ENCODE data around the gene RASGRF1.

The RASGRF1 gene

GRCh38 chr15:78943692-78944091 is 146.9 kb downstream of the RASGRF1 start:
- Histone ChIP-seq H3K36me3 (ENCODE audit: control insufficient read depth, insufficient read depth, low read length) (no peaks in the 10 kb centered on the region; the same call in 1 of the 2 replicates), H3K4me3 (replicated peaks; ENCODE audit: low read depth, low read length) (peak overlapping the region; percentile 100), H3K27me3 (replicated peaks; ENCODE audit: control insufficient read depth, insufficient read depth, low read length) (no peaks in the 10 kb centered on the region)
- no peak for DNase-seq (ENCODE audit: extremely low read depth, insufficient read length)
- no peak for TF ChIP-seq CTCF (IDR thresholded peaks at IDR 0.05; ENCODE audit: insufficient read depth, low read length, poor library complexity, severe bottlenecking)

GRCh38 chr15:78942741-78943140 is 147.8 kb downstream of the RASGRF1 start:
- H3K36me3 ChIP-seq (ENCODE audit: control insufficient read depth, insufficient read depth, low read length): peaks cover 4% of the 10 kb centered on the region; the same call in 1 of the 2 replicates
- no peak for TF ChIP-seq CTCF (IDR thresholded peaks at IDR 0.05; ENCODE audit: insufficient read depth, low read length, poor library complexity, severe bottlenecking)
- no peak for DNase-seq (ENCODE audit: extremely low read depth, insufficient read length)
- H3K27me3 ChIP-seq (replicated peaks; ENCODE audit: control insufficient read depth, insufficient read depth, low read length): no peaks in the 10 kb centered on the region
- H3K4me3 ChIP-seq (replicated peaks; ENCODE audit: low read depth, low read length): peak overlapping the region; percentile 100

DNA sequence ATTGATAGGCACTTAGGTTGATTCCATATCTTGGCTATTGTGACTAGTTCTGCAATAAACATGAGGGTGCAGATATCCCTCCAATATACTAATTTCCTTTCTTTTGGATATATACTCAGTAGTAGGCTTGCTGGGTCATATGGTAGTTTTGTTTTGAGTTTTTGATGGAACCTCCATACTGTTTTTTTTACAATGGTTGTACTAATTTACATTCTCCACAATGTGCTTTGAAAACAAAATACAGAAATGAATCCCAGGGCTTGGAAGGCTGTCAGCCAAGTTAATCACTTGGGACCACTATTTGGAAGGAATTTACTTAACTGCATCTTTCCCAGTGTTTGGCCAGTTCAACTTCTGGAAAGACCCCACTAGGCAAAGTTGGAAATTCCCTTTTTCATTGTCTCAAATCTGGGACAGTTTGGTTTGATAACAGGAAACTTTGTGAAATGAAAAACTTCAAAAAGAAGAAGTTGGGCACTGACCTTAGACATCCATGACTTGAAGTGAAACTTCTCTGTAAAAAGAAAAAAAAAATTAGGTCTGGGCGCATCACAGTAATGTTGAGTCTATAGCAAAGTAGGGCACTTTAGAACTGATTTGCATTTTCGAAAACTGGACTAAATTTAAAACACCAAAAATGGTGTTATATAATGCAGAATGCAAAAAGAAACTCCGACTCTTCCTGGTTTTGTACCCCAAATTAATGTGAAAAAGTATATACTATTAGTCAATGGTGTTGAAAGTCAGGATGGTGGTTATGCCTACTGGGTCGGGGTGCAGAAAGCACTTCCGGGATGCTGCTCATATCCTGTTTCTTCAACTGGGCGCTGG is 151.7 kb downstream of the RASGRF1 start:
- TF ChIP-seq CTCF (IDR thresholded peaks at IDR 0.05; ENCODE audit: insufficient read depth, low read length, poor library complexity, severe bottlenecking): no peak
- Histone ChIP-seq H3K27me3 (replicated peaks; ENCODE audit: control insufficient read depth, insufficient read depth, low read length) (no peaks in the 10 kb centered on the region), H3K36me3 (ENCODE audit: control insufficient read depth, insufficient read depth, low read length) (peaks cover 25% of the 10 kb centered on the region), H3K4me3 (replicated peaks; ENCODE audit: low read depth, low read length) (peak overlapping the region; percentile 55)
- peak; percentile 75 for DNase-seq (ENCODE audit: extremely low read depth, insufficient read length)

- TF ChIP-seq CTCF (IDR thresholded peaks at IDR 0.05; ENCODE audit: insufficient read depth, low read length, poor library complexity, severe bottlenecking): no peak
- Histone ChIP-seq H3K27me3 (replicated peaks; ENCODE audit: control insufficient read depth, insufficient read depth, low read length) (no peaks in the 10 kb centered on the region), H3K4me3 (replicated peaks; ENCODE audit: low read depth, low read length) (no peak overlapping the region), H3K36me3 (ENCODE audit: control insufficient read depth, insufficient read depth, low read length) (peaks cover 41% of the 10 kb centered on the region)
- no peak for DNase-seq (ENCODE audit: extremely low read depth, insufficient read length)
Observed at GRCh38 chr15:78937132-78937739, 153.3 kb downstream of the RASGRF1 start.

- peaks cover 59% of the 10 kb centered on the region for H3K36me3 ChIP-seq (ENCODE audit: control insufficient read depth, insufficient read depth, low read length)
- no peak for DNase-seq (ENCODE audit: extremely low read depth, insufficient read length)
- no peaks in the 10 kb centered on the region for H3K27me3 ChIP-seq (replicated peaks; ENCODE audit: control insufficient read depth, insufficient read depth, low read length)
- H3K4me3 ChIP-seq (replicated peaks; ENCODE audit: low read depth, low read length): no peak overlapping the region
- no peak for TF ChIP-seq CTCF (IDR thresholded peaks at IDR 0.05; ENCODE audit: insufficient read depth, low read length, poor library complexity, severe bottlenecking)
Observed at GRCh38 chr15:78934655-78935023, 155.9 kb downstream of the RASGRF1 start.
